Measurements from ENCODE around the gene TTC7B. TPM values are rescaled to one million over a fixed set of nuclear protein-coding genes. Genes with fewer than 3 reads are reported as not detected.

TTC7B gene
- total RNA-seq, 2 experiments from 2014 or later = 1.2 to 1.3 TPM

- H3K27me3 ChIP-seq (ENCODE audit: control insufficient read depth in 1 of 2, insufficient read depth in 2 of 2, low read length in 2 of 2) = no peaks in the 10 kb centered on the region
- no peaks in the 10 kb centered on the region for H3K4me1 Mint-ChIP-seq (ENCODE audit: low read depth)
- no peaks in the 10 kb centered on the region for H3K4me1 ChIP-seq (ENCODE audit: insufficient read depth, low read length)
- no peak overlapping the region for H3K4me3 Mint-ChIP-seq
- H3K36me3 ChIP-seq (ENCODE audit: insufficient read depth, low read length) = no peaks in the 10 kb centered on the region
- no peaks in the 10 kb centered on the region for H3K36me3 Mint-ChIP-seq (ENCODE audit: low read depth)
- TF ChIP-seq, protein P1, sequence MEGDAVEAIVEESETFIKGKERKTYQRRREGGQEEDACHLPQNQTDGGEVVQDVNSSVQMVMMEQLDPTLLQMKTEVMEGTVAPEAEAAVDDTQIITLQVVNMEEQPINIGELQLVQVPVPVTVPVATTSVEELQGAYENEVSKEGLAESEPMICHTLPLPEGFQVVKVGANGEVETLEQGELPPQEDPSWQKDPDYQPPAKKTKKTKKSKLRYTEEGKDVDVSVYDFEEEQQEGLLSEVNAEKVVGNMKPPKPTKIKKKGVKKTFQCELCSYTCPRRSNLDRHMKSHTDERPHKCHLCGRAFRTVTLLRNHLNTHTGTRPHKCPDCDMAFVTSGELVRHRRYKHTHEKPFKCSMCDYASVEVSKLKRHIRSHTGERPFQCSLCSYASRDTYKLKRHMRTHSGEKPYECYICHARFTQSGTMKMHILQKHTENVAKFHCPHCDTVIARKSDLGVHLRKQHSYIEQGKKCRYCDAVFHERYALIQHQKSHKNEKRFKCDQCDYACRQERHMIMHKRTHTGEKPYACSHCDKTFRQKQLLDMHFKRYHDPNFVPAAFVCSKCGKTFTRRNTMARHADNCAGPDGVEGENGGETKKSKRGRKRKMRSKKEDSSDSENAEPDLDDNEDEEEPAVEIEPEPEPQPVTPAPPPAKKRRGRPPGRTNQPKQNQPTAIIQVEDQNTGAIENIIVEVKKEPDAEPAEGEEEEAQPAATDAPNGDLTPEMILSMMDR (IDR thresholded peaks at IDR 0.05) = no peak
- ATAC-seq (ENCODE audit: poor library complexity) = no peak
- no peak overlapping the region for H3K4me3 ChIP-seq (ENCODE audit: low read length)
- ChIA-PET POLR2A (no interaction called here), CTCF (no interaction called here)
- H3K27me3 Mint-ChIP-seq = no peaks in the 10 kb centered on the region
- no peak overlapping the region for H3K27ac Mint-ChIP-seq
- H3K9me3 ChIP-seq (ENCODE audit: control insufficient read depth in 1 of 2, insufficient read depth in 1 of 2, low read length in 2 of 2) = no peaks in the 10 kb centered on the region
- no peak overlapping the region for H3K27ac ChIP-seq (ENCODE audit: low read depth in 1 of 2, low read length in 2 of 2)
- H3K9me3 Mint-ChIP-seq = no peaks in the 10 kb centered on the region
- intact Hi-C loops (cut with DNase I, micrococcal nuclease) = no loop called here
- no peak for DNase-seq
These were observed 188.8 kb downstream of the TTC7B start for GRCh38 chr14:90627478-90627877.

DNA sequence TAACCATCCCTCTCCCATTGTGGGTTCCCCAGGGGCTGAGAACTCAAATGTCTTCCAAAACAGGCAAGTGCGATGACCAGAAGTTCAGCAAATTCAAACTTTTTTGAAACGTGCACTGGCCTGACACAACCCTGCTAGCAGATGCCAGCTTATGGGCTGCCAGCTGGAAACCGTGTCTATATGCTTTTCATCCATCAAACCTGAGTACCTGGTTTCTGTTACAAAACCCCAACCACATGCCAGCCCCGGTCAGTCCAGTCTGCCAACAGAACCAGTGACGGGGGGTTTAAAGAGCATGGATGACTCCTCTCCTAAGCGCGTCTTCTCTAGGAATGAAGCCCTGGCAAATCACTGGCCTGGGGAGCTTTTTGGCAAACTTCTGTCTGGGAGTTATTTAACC, 189.7 kb downstream of the TTC7B start:
- Histone ChIP-seq H3K27ac (ENCODE audit: low read depth in 1 of 2, low read length in 2 of 2) (no peak overlapping the region), H3K4me3 (ENCODE audit: low read length) (no peak overlapping the region), H3K4me1 (ENCODE audit: insufficient read depth, low read length) (no peaks in the 10 kb centered on the region), H3K27me3 (ENCODE audit: control insufficient read depth in 1 of 2, insufficient read depth in 2 of 2, low read length in 2 of 2) (no peaks in the 10 kb centered on the region), H3K9me3 (ENCODE audit: control insufficient read depth in 1 of 2, insufficient read depth in 1 of 2, low read length in 2 of 2) (no peaks in the 10 kb centered on the region), H3K36me3 (ENCODE audit: insufficient read depth, low read length) (no peaks in the 10 kb centered on the region)
- no peak for ATAC-seq (ENCODE audit: poor library complexity)
- no peaks in the 10 kb centered on the region for H3K4me1 Mint-ChIP-seq (ENCODE audit: low read depth)
- H3K27me3 Mint-ChIP-seq = no peaks in the 10 kb centered on the region
- H3K27ac Mint-ChIP-seq = no peak overlapping the region
- ChIA-PET POLR2A (no interaction called here), CTCF (no interaction called here)
- H3K36me3 Mint-ChIP-seq (ENCODE audit: low read depth) = no peaks in the 10 kb centered on the region
- intact Hi-C loops (cut with DNase I, micrococcal nuclease) = no loop called here
- no peak for DNase-seq
- H3K9me3 Mint-ChIP-seq = no peaks in the 10 kb centered on the region
- TF ChIP-seq, protein P1 (IDR thresholded peaks at IDR 0.05) = no peak
- no peak overlapping the region for H3K4me3 Mint-ChIP-seq

DNA sequence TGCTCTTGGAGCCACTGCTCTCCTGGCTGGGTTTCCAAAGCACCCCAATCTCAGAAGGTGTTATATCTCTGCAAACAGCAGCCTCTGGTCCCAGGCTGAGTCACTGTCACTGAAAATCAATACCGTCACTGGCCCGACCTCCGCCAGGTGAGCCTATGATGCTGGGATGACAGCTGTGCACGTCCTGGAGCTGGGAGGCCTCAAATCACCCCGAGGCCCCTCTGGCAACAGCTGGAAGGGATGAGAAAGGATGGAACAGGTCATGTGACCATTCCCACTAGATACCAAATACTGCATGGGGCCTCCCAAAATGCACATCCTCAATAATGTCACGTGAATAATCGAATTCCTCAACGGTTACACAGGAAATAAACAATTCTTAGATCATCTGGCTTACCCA, 190.8 kb downstream of the TTC7B start:
- Mint-ChIP-seq H3K27me3 (no peaks in the 10 kb centered on the region), H3K9me3 (no peaks in the 10 kb centered on the region), H3K4me1 (ENCODE audit: low read depth) (no peaks in the 10 kb centered on the region), H3K36me3 (ENCODE audit: low read depth) (no peaks in the 10 kb centered on the region), H3K4me3 (no peak overlapping the region), H3K27ac (no peak overlapping the region)
- ChIA-PET CTCF (no interaction called here), POLR2A (no interaction called here)
- Histone ChIP-seq H3K9me3 (ENCODE audit: control insufficient read depth in 1 of 2, insufficient read depth in 1 of 2, low read length in 2 of 2) (no peaks in the 10 kb centered on the region), H3K27ac (ENCODE audit: low read depth in 1 of 2, low read length in 2 of 2) (no peak overlapping the region), H3K4me1 (ENCODE audit: insufficient read depth, low read length) (no peaks in the 10 kb centered on the region), H3K4me3 (ENCODE audit: low read length) (no peak overlapping the region), H3K27me3 (ENCODE audit: control insufficient read depth in 1 of 2, insufficient read depth in 2 of 2, low read length in 2 of 2) (no peaks in the 10 kb centered on the region), H3K36me3 (ENCODE audit: insufficient read depth, low read length) (no peaks in the 10 kb centered on the region)
- intact Hi-C loops (cut with DNase I, micrococcal nuclease) = no loop called here
- TF ChIP-seq, protein P1 (IDR thresholded peaks at IDR 0.05) = no peak
- DNase-seq (no peak), ATAC-seq (ENCODE audit: poor library complexity) (no peak)

All from CD4-positive, alpha-beta T cell (primary cell).